BE2C (cell line): ENCODE data around the gene CACNA1I. TPM values are rescaled to one million over a fixed set of nuclear protein-coding genes. Genes with fewer than 3 reads are reported as not detected.
"Not testable (repeated sequence)": the region's sequence is repeated elsewhere in the genome, so short reads cannot be mapped to it uniquely, and the experiment has no call there.

Source experiments
- DNase-seq: peaks from one replicate; pipeline ENCODE4 v3.0.0-alpha.2; 2020
- H3K27me3 ChIP-seq: fragments of 250-450 bp; sonication (Bioruptor Pico); 2 replicates; pipeline ENCODE4 v1.5.1; 2020; ENCODE audit warnings: mild to moderate bottlenecking
- H3K36me3 ChIP-seq: fragments of 250-450 bp; sonication (Bioruptor Pico); 2 replicates; pipeline ENCODE4 v1.5.1; 2020; ENCODE audit warnings: mild to moderate bottlenecking
- H3K4me1 ChIP-seq: fragments of 250-450 bp; sonication (Bioruptor Pico); 2 replicates; pipeline ENCODE4 v1.5.1; 2020
- H3K4me3 ChIP-seq: 2 replicates; pipeline ENCODE4 v1.5.1; 2011; ENCODE audit warnings: low read depth, low read length
- H3K9me3 ChIP-seq: fragments of 250-450 bp; sonication (Bioruptor Pico); 2 replicates; pipeline ENCODE4 v1.5.1; 2020
- CTCF ChIP-seq: IDR thresholded peaks from 2 replicates; pipeline ENCODE4 v1.5.1; 2012; ENCODE audit warnings: mild to moderate bottlenecking, low read depth, low read length
- polyA plus RNA-seq: library from polyadenylated mRNA; unstranded; fragments of >200 nt; gene quantifications from one replicate; pipeline ENCODE4 v1.2.1, GENCODE V29; 2012; ENCODE audit warnings: low read depth, missing spikeins; ENCODE audit not compliant: insufficient read length, insufficient read depth

The CACNA1I gene
- polyA plus RNA-seq: not detected

- Histone ChIP-seq H3K27me3 (no peaks in the 10 kb centered on the region), H3K9me3 (no peaks in the 10 kb centered on the region), H3K4me1 (peaks cover 7% of the 10 kb centered on the region; the same call in 1 of the 2 replicates), H3K4me3 (no peak within 1 kb of the TSS), H3K36me3 (no peaks in the 10 kb centered on the region)
- no peak for TF ChIP-seq CTCF
- DNase-seq: no peak
These were observed at the start of gene CACNA1I for GRCh38 chr22:39570665-39571064. TSS of gene CACNA1I (plus strand) at chr22:39570753. CDS start at chr22:39570753, 0 bp downstream.

GRCh38 chr22:39521106-39521885 is 49.3 kb upstream of the CACNA1I start:
- H3K4me1 ChIP-seq, H3K27me3 ChIP-seq, DNase-seq, H3K9me3 ChIP-seq: not testable (repeated sequence)
- peaks cover 69% of the 10 kb centered on the region for H3K36me3 ChIP-seq
- H3K4me3 ChIP-seq: peak overlapping the region; percentile 98

- not testable (repeated sequence) for H3K27me3 ChIP-seq, H3K4me1 ChIP-seq, DNase-seq, H3K9me3 ChIP-seq
- Histone ChIP-seq H3K36me3 (peaks cover 64% of the 10 kb centered on the region), H3K4me3 (peak overlapping the region; percentile 98)
These were observed 48.5 kb upstream of the CACNA1I start for GRCh38 chr22:39522091-39522490.

GRCh38 chr22:39522567-39523300 is 47.8 kb upstream of the CACNA1I start:
- Histone ChIP-seq H3K36me3 (peaks cover 57% of the 10 kb centered on the region), H3K27me3 (no peaks in the 10 kb centered on the region), H3K9me3 (no peaks in the 10 kb centered on the region), H3K4me3 (peak overlapping the region; percentile 98), H3K4me1 (peaks cover 15% of the 10 kb centered on the region)
- no peak for TF ChIP-seq CTCF
- peak; percentile 52 for DNase-seq

GRCh38 chr22:39524089-39524752 is 46.3 kb upstream of the CACNA1I start:
- TF ChIP-seq CTCF: no peak
- no peaks in the 10 kb centered on the region for H3K9me3 ChIP-seq
- H3K4me3 ChIP-seq: no peak overlapping the region; the same call in 1 of the 2 replicates
- H3K36me3 ChIP-seq: peaks cover 65% of the 10 kb centered on the region
- peaks cover 23% of the 10 kb centered on the region for H3K4me1 ChIP-seq
- no peak for DNase-seq
- no peaks in the 10 kb centered on the region for H3K27me3 ChIP-seq

GRCh38 chr22:39524753-39525657 is 45.5 kb upstream of the CACNA1I start:
- DNase-seq: no peak
- Histone ChIP-seq H3K9me3 (no peaks in the 10 kb centered on the region), H3K4me1 (peaks cover 23% of the 10 kb centered on the region), H3K27me3 (no peaks in the 10 kb centered on the region), H3K36me3 (peaks cover 73% of the 10 kb centered on the region), H3K4me3 (no peak overlapping the region)
- TF ChIP-seq CTCF: no peak
